Right forelimb (tissue), 1 donor: ENCODE results near the gene PIEZO2.

ENCODE experiments used
- DNase-seq: peaks from one replicate; pipeline ENCODE4 v3.0.0-alpha.2; 2018

The PIEZO2 gene

GRCh38 chr18:11064106-11064505 is 85.3 kb downstream of the PIEZO2 start:
- DNase-seq: no peak

- DNase-seq: no peak
These were observed 93.6 kb downstream of the PIEZO2 start for GRCh38 chr18:11055721-11056120.

- no peak for DNase-seq
These were observed 94.9 kb downstream of the PIEZO2 start for GRCh38 chr18:11054497-11054896.

GRCh38 chr18:11053293-11053692 is 96.1 kb downstream of the PIEZO2 start:
- no peak for DNase-seq

GRCh38 chr18:11052800-11053199 is 96.6 kb downstream of the PIEZO2 start:
- no peak for DNase-seq

GRCh38 chr18:11051462-11051861 is 97.9 kb downstream of the PIEZO2 start:
- DNase-seq: no peak

- no peak for DNase-seq
These were observed 98.4 kb downstream of the PIEZO2 start for GRCh38 chr18:11050966-11051365.

GRCh38 chr18:11047817-11048216 is 101.6 kb downstream of the PIEZO2 start:
- DNase-seq: no peak

- no peak for DNase-seq
These were observed 102.2 kb downstream of the PIEZO2 start for GRCh38 chr18:11047156-11047555.

GRCh38 chr18:11046140-11046539 is 103.2 kb downstream of the PIEZO2 start:
- DNase-seq: no peak

GRCh38 chr18:11043694-11044093 is 105.7 kb downstream of the PIEZO2 start:
- DNase-seq: no peak

GRCh38 chr18:11042247-11042646 is 107.1 kb downstream of the PIEZO2 start:
- DNase-seq: no peak

GRCh38 chr18:11040823-11041656 is 108.3 kb downstream of the PIEZO2 start:
- DNase-seq: no peak

- no peak for DNase-seq
These were observed 109.0 kb downstream of the PIEZO2 start for GRCh38 chr18:11040359-11040758.

GRCh38 chr18:11037533-11038240 is 111.7 kb downstream of the PIEZO2 start:
- no peak for DNase-seq

GRCh38 chr18:11035814-11036495 is 113.4 kb downstream of the PIEZO2 start:
- no peak for DNase-seq

- no peak for DNase-seq
These were observed 114.0 kb downstream of the PIEZO2 start for GRCh38 chr18:11035376-11035775.

- no peak for DNase-seq
These were observed 114.5 kb downstream of the PIEZO2 start for GRCh38 chr18:11034884-11035283.

GRCh38 chr18:11033503-11033902 is 115.9 kb downstream of the PIEZO2 start:
- DNase-seq: no peak

GRCh38 chr18:11031966-11032365 is 117.4 kb downstream of the PIEZO2 start:
- DNase-seq: no peak

GRCh38 chr18:11029021-11029420 is 120.3 kb downstream of the PIEZO2 start:
- DNase-seq: no peak

- no peak for DNase-seq
These were observed 121.5 kb downstream of the PIEZO2 start for GRCh38 chr18:11027862-11028261.

GRCh38 chr18:11025671-11026070 is 123.7 kb downstream of the PIEZO2 start:
- no peak for DNase-seq
